ENCODE results near the gene ZW10. TPM values are rescaled to one million over a fixed set of nuclear protein-coding genes. Genes with fewer than 3 reads are reported as not detected.

The ZW10 gene
- total RNA-seq, 4 donors from 2014 or later: 8.8 to 10.9 (median 9.4) TPM

- DNase-seq (ENCODE audit: extremely low spot score): no peak
- TF ChIP-seq EP300 (IDR thresholded peaks at IDR 0.05) (no peak), POLR2A (IDR thresholded peaks at IDR 0.05; ENCODE audit: low read depth) (no peak), CTCF (IDR thresholded peaks at IDR 0.05) (no peak), POLR2AphosphoS5 (IDR thresholded peaks at IDR 0.05) (no peak)
- peaks cover 16 to 77% (median 49%) of the 10 kb centered on the region in 4 donors for H3K36me3 ChIP-seq
- H3K27ac ChIP-seq (replicated peaks in 1 of 4): no peak overlapping the region
- H3K4me1 ChIP-seq: no peaks in the 10 kb centered on the region
- H3K27me3 ChIP-seq: no peaks in the 10 kb centered on the region
- H3K9me3 ChIP-seq: no peaks in the 10 kb centered on the region
- intact Hi-C loops (cut with DNase I): no loop called here
- no peak overlapping the region for H3K4me3 ChIP-seq
These were observed 40.7 kb upstream of the ZW10 start for GRCh38 chr11:113814181-113814580.

GRCh38 chr11:113808931-113809330 is 35.4 kb upstream of the ZW10 start:
- H3K4me3 ChIP-seq: no peak overlapping the region
- TF ChIP-seq POLR2A (IDR thresholded peaks at IDR 0.05; ENCODE audit: low read depth) (no peak), CTCF (IDR thresholded peaks at IDR 0.05) (no peak), POLR2AphosphoS5 (IDR thresholded peaks at IDR 0.05) (no peak), EP300 (IDR thresholded peaks at IDR 0.05) (no peak)
- intact Hi-C loops (cut with DNase I): no loop called here
- no peak for DNase-seq (ENCODE audit: extremely low spot score)
- H3K27ac ChIP-seq (replicated peaks in 1 of 4): no peak overlapping the region
- no peaks in the 10 kb centered on the region for H3K27me3 ChIP-seq
- whole genome bisulfite sequencing: 50% methylated on average over 2 of the region's 2 CpGs
- peaks cover 28 to 97% (median 76%) of the 10 kb centered on the region in 4 donors for H3K36me3 ChIP-seq
- no peaks in the 10 kb centered on the region for H3K9me3 ChIP-seq
- no peaks in the 10 kb centered on the region for H3K4me1 ChIP-seq

GRCh38 chr11:113806406-113806805 is 32.9 kb upstream of the ZW10 start:
- TF ChIP-seq POLR2AphosphoS5 (IDR thresholded peaks at IDR 0.05) (no peak), CTCF (IDR thresholded peaks at IDR 0.05) (peak in 1 of 3 experiments; percentile 29), POLR2A (IDR thresholded peaks at IDR 0.05; ENCODE audit: low read depth) (no peak)
- peaks cover 49 to 98% (median 87%) of the 10 kb centered on the region in 4 donors for H3K36me3 ChIP-seq
- DNase-seq (ENCODE audit: extremely low spot score): no peak
- no peaks in the 10 kb centered on the region for H3K27me3 ChIP-seq
- no peak overlapping the region for H3K4me3 ChIP-seq
- intact Hi-C loops (cut with DNase I): no loop called here
- no peak overlapping the region for H3K27ac ChIP-seq (replicated peaks in 1 of 4)
- WGBS: 95% methylated on average over 2 of the region's 2 CpGs
- no peaks in the 10 kb centered on the region for H3K9me3 ChIP-seq
- no peaks in the 10 kb centered on the region for H3K4me1 ChIP-seq

- H3K4me3 ChIP-seq: no peak overlapping the region
- no peak overlapping the region for H3K27ac ChIP-seq (replicated peaks in 1 of 4)
- no peaks in the 10 kb centered on the region for H3K27me3 ChIP-seq
- H3K9me3 ChIP-seq: no peaks in the 10 kb centered on the region
- no peak for TF ChIP-seq POLR2AphosphoS5 (IDR thresholded peaks at IDR 0.05)
- no peak for TF ChIP-seq POLR2A (IDR thresholded peaks at IDR 0.05; ENCODE audit: low read depth)
- TF ChIP-seq EP300 (IDR thresholded peaks at IDR 0.05): no peak
- no peak for TF ChIP-seq CTCF (IDR thresholded peaks at IDR 0.05)
- no peak for DNase-seq (ENCODE audit: extremely low spot score)
- intact Hi-C loops (cut with DNase I): no loop called here
- peaks cover 50 to 98% (median 89%) of the 10 kb centered on the region in 4 donors for H3K36me3 ChIP-seq
- H3K4me1 ChIP-seq: no peaks in the 10 kb centered on the region
These were observed 32.1 kb upstream of the ZW10 start for GRCh38 chr11:113805640-113806039.

- Histone ChIP-seq H3K4me3 (no peak overlapping the region), H3K36me3 (peaks cover 49 to 98% (median 91%) of the 10 kb centered on the region in 4 donors), H3K27me3 (no peaks in the 10 kb centered on the region), H3K27ac (replicated peaks in 1 of 4) (no peak overlapping the region), H3K9me3 (no peaks in the 10 kb centered on the region), H3K4me1 (no peaks in the 10 kb centered on the region)
- DNase-seq (ENCODE audit: extremely low spot score): no peak
- intact Hi-C loops (cut with DNase I): no loop called here
- no peak for TF ChIP-seq POLR2A (IDR thresholded peaks at IDR 0.05; ENCODE audit: low read depth)
- TF ChIP-seq CTCF (IDR thresholded peaks at IDR 0.05): no peak
- no peak for TF ChIP-seq EP300 (IDR thresholded peaks at IDR 0.05)
- TF ChIP-seq POLR2AphosphoS5 (IDR thresholded peaks at IDR 0.05): no peak
These were observed 29.1 kb upstream of the ZW10 start for GRCh38 chr11:113802621-113803020.

All from esophagus muscularis mucosa (tissue), 4 donors.